SKM-1 (cell line): ENCODE results near the gene ATP1B1.

Experiments used
- DNase-seq: peaks from one replicate; lab custom pipeline; 2025; ENCODE audit not compliant: unreplicated experiment; lab: John Stamatoyannopoulos, UW

Gene ATP1B1

DNA sequence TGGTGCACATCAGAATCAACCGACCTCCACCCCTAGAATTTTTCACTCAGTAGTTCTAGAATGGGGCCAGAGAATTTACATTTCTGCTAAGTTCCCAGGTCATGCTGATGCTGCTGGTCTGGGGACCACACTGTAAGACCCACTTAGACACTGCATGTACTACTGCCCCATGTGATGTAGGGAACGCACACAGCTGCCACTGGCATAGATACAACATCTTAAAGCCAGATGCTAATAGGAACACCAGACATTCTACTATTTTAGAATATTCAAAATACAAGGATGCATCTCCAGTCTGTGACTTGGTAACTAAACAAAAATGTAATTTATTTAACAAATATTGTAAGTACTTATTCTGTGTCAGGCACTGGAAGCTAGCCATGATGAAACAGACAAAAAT, 14.1 kb upstream of the ATP1B1 start:
- no peak for DNase-seq

DNA sequence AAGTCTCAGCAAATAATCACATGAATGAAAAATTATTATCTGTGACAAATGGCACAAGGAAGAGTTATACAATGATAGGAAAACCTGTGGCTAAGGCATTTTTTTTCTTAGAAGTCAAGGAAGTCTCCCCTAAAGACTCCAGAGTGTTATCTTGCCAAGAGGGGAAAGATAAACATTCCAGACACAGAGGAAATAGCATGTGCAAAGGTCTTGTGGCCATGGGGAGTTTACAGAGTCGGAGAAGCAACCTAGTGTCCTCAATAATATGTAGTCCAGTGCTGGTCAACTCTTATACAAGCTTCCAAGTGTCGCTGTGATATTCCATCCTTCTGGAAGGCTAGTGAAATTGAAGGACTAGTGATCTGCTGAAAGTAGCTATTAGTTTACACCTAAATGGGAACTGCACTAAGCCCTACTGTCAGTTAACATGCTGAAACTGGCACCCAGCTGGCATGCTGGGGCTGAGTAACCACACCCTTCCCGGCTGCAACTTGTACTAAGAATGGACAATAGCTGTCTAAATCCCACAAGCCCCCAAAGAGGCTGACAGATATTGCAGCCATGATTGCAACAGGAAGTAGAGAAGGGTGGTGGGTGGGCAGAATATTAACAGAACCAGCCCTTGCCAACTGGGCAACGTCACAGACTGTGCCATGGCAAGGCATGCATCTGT, 11.5 kb upstream of the ATP1B1 start:
- DNase-seq, result no peak

DNA sequence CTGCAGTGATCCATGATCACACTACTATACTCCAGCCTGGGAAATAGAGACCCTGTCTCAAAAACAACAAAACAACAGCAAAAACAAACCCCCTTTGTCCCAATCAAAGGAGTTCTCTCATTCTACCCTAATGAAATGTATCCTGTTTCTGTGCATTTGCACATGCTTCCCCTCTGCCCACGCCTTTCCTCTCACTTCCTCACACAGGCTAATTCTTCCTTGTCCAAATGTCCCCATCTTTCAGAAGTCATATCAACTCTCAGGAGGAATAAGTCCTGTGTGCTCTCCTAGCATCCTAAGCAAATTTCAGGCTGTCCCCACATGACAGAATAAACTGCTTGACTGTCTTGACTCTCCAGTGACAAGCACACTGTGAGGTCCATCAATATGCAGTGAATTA, 8.1 kb upstream of the ATP1B1 start:
- DNase-seq, result no peak

DNA sequence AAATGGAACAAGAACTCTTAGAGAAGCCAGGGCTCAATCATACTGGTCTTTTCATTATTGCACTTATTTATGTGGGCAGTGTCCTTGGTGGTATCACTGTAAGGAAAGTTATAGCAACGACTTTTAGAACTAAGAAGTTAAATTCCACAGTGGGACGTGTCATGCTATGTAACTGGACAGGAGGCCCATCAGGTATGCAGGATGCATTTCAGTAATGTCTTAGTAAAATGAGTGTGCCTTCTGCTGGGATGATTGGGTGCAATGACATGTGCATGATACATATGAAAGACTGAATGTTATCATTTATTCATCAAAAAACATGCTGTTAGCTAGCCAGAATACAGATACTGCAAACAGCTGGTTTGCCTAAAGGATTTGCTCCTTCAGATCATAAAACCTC, 6.9 kb upstream of the ATP1B1 start:
- DNase-seq, result no peak

DNA sequence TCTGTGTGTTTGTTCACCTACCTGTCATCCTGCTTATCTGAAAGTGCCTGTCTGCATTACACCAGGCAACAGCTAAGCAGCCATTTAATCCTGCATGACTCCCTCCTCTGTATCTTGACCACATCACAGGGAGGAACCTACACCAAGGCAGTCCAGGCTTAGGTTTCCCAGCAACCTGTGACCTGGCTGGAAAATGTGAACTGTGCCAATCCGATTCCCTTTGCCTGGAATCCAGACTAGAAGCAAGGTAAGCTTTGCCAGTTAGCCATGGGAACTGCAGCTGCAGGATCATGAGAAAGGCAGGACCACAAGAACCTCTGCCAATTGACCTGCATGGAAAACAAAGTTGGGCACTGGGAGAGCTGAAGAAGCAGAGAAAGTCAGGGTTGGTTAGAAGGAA, 6.3 kb upstream of the ATP1B1 start:
- DNase-seq, result no peak

DNA sequence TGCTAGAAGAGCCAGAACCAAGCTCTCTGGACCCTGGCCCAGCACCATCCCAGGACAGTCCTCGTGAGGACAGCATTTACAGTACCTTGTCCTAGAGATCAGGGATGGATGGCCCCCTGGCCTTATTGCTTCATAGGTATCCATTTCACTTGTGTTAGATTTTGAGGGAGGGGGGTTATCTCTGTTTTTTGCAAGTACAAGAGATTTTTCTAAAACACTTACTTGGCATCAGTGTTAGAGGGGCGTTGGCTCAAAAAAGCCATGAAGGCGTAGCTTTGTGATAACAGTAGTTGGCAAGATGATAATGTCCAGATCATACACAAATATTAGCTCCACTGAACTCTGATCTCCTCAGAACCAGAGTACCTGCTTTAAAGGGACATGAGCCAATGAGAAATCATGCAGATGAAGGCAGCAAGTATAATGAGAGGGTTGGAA, 5.8 kb upstream of the ATP1B1 start:
- no peak for DNase-seq

DNA sequence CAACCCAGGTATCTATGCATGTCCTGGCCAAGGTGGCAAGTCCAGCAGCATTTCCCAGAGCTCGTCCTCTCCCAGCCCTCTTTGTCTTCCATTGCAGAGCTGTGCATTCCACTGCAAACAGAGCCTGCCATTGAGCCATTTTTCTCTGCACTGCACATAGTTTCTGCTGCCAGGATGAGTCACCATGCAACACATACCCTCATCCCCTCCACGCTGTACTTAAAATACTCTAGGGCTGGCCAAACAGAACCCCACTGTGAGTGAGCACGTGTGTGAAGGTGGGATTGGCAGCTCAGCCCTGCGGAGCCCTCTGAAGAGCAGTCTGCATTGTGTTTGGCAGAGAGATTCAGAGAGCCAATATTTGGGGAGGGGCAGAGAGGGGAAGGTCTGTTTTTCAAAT, 3.9 kb upstream of the ATP1B1 start:
- DNase-seq, result no peak

DNA sequence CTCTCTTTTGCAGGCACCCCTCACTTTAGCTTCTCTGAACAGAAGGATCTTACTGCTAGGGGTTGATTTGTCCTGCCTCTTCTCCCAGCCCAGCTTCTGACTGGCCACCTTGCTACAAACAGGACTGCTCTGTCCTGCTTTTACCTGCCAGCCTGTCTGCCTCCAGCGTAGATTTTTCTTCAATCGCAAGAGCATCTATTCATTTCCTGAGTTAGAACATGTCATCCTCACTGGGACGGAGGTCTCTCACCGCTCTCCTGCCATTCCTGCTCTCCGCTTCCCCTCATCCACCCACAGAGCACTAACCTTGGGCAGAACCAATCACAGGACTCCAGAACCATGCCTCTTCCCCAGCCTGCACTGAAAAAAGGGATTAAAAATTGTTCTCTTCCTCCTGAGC, 3.5 kb upstream of the ATP1B1 start:
- DNase-seq, result no peak

DNA sequence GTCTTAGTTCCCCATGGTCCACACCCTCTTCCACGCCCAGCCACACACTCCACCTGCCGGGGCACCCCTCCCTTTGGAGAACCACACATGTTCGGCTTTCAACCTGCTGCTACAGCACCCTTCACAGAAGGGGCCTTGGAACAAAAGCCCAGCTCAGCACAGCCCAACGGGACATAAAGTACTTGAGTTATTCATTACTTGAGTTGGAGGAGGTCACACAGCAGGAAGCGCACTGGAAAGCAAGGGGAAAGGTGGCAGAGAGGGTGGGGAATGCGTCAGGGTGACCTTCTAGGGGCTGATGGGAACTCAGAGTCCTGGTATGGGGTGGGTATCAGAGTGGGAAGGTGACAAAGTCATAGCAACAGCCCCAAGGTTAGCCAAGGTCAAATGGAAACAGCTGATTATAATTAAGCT, 3.0 kb upstream of the ATP1B1 start:
- no peak for DNase-seq

DNA sequence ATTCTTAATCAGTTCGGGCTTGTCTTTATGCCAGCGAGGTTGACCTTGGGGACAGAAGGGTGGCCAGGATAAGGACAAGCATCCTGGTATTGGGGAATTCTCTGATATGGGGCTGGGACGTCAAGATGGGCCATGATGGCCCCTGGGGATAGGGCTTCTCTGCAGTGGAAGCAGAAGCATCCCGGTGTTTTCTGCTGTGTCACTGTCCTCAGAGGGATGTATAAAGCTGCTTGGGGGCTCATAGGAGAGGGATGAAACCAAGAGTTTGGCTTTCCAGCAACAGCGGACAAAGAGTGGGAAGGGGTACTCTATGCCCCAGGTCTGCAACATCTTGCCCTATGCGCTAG, 1.4 kb upstream of the ATP1B1 start:
- DNase-seq, result no peak

DNA sequence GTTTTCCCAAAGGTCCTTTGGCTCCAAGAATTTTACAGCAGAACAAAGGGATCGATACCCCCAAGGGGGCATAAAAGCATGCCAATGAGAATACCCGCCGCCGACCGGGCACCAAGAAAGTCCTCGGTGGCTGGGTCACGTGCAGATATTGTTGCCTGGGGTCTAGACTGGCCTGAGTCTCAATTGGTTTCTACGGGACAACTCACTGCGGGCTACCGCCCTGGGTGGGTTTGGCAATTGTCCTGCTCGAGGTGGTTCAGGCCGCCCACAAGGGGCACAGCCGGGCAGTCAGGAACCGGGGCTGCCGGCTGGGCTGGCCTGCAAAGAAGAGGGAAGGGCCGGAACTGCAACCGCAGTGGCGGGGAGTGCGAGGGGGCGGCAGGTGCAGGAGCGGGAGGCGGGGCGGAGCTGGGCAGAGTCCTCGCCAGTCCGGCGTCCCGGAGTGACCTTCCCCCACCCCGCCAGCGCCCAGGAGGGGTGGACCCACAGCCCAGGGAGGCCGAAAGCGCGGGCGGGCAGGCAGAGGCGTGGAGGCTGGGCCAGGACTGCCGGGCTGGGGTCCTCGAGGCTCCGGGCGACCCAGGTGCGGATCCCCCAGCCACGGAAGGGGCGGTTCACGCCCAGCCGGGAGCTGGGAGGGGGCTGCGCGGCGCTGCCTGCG, 926 bp upstream of the ATP1B1 start:
- DNase-seq, result no peak

DNA sequence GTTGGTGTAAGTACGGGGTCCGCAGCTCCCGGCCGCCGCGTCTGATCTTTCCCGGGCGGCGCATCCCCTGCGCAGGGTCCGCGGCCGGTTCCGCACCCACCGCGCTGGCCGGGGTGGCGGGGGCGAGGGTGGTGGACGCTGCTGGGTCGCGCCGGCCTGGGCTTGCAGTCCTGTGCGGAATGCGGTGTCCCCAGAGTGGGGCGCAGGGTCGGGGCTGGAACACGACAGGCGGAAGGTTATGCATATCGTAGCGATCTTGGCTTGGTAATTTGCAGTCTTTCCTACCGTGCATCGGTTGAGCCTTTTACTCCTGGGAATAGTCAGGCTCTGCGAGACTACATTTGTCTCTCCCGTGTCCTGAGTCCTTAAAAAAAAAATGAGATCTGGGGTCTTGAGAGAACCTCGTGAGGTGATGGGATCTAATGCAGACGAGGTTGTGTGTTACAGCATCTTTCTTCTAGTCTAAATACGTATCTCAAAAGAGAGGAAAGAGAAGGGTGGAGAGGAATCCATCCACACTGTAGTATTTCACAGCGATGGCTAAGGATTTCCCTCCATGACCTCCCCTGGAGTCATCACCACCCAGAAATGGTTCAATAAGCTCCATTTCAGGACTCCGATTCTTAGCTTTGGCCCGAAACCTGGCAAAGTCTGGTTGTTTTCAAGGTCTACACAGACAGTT, 572 bp downstream of the ATP1B1 start:
- no peak for DNase-seq

DNA sequence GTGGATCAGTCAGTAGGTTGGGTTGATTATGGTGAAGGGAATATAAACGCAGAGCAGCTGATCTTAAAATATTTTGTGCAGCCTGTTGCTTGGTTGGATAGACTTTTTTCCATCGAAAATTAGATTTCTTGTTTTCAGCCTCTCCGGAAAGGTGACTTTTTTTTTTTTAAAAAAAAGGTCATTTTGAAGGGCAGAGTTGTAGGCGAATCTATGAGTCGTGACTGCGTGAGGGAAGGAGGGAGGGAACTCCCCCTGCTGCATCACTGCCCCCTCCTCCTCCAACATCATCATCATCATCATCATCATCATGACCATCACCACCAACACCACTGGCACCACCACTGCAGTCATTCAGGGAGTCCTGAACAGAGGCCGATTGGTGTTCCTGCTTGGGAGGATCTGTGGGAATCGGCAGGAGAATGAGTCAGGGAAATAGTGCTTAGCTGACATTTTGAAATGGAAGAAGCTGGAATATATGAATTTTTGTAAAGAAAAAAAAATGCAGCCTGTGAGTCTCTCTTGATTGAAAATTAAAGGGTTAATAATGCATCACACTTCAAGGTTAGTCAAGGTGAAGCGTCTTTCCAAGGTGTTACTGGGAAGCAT, 1.2 kb downstream of the ATP1B1 start:
- no peak for DNase-seq

DNA sequence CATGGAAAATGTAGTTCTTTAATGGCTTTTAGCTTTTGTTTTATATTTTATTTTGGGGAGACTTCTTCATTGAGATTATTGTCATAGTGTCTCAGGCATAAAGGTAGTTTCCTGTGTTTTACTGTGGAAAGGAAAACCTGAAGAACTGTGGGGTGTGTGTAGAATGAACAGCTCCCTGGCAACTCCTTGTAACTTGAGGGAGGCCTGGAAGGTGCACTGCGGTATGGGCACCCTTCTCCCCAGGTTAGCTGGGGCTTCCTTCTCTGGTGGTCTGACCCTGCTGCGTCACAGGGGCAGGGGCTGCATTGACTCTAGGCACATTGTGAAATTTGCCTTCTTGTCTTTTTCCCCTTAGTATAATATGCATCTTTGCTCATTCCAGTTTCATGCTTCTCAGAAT, 1.7 kb downstream of the ATP1B1 start:
- DNase-seq, result no peak

DNA sequence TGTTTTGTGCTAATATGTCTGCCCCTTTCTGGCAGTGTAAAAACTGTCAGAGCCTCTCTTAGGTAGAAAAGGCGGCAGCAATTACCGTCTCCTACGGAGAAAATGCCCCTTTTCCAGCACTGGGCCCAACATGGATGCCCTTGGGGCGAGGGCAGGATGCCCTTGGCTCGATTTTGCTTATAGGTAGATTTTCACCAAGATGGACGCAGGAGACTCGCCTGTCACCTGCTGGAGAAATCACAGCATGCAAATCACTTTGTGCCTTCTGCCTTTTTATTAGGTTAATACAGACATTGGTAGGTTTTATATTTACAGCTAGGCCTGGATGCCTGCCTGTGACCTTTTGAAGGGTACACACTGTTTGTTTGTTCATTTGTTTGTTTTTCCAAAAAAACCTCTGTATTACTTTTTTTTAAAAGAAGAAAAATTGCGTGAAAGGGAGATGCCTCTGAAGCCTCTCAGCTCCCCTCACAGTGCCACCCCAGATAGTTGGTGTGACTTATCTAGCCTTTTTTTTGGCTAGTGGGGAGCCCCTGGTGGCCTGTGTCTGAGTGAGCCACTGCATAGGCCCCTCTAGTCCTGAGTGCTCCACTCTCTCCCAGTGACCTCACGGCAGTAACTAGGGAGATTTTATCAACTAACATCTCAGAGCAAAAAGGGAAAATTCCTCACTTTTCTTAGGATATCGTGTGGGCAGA, 2.5 kb downstream of the ATP1B1 start:
- DNase-seq, result no peak

DNA sequence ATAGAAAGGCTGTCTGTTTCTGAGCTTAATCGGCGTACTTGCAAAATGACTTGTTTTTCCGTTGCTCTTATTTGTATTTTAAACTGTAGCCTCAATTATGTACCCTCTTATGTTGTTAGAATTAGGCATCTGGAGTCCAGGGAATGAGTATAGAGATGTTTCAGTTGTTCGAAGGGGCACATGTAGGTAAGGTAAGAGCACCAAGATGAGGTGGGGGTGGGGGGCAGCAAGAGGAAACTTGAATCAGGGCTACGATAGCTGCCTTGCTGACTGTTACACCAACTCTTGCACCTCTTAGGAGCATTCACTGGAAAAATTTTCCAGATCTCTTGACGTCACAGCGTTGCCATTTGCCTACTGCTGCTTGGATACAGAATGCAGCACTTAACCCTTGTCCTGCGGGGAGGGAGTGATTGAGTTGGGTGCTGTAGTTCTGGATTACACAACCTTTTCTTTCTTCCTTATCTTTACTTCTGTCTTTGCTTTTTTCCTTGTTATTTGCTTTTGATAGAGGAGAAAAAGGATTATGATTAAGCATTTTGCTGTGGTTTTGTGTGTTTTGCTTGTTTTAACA, 3.2 kb downstream of the ATP1B1 start:
- no peak for DNase-seq

DNA sequence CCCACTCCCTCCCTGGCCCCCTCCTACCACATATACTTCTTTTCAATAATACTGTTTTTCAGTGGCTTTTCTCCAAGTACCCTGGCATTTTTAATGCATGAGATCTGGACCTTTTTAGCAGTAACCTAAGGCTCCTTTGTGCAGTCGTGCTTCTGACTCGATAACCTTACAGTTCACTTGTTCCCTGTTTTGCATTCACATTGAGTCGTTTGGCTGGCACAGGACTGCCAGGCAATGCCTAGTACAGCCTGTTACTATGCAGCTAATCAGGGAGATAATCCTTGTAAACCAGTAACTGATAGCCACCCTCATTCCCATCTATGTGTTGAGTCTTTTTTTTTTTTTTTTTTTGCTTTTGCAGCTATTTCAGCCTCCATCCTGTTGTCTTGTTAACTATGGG, 3.7 kb downstream of the ATP1B1 start:
- DNase-seq, result no peak

DNA sequence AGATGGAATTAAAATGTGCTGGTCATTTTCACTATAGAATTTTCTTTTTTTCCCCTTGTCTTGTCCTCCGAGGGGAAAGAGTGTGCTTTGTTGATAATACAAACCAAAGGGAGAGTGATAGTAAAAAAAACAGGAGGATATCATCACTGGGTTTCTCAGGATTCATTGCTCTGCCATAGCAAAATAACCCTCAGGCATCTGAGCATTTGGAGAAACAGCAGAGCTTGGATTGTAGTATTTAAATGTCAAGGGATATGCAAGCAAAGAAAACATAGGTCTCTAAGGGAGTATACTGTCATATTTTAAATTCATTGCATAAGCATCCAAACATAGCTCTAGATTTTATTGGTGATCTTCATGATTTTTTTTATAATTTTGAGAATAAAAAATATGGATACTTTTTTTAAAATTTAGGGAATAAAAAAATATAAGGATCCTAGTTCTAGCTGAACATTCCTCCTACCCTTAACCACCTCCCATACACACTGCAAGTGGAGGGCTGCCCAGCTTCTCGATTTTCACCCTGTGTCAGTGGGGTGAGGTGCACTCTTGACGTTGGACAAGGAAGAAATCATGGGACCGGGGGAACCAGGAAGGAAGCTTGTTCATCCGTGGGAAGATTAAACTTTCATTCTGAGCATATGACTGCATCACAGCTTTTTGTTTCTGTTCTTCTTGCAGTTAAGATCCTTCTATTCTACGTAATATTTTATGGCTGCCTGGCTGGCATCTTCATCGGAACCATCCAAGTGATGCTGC, 4.4 kb downstream of the ATP1B1 start:
- no peak for DNase-seq

DNA sequence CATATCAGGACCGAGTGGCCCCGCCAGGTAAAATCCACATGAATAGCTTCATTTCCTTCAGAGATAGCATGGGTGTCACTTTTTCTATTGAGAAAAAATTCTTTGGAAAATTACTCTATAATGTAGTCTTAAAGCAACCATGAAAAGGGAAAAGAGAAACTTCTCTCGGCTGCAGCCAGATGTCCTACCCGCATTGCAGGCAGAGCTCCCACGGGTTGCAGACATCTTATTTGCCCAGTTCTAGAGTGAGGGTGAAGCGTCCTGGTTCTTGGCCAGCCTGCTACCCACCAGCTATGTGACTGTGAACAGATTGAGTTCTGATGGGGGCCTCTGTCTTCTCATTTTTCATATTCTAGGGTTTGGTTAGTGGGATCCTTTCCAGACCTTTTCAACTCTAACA, 5.0 kb downstream of the ATP1B1 start:
- no peak for DNase-seq

DNA sequence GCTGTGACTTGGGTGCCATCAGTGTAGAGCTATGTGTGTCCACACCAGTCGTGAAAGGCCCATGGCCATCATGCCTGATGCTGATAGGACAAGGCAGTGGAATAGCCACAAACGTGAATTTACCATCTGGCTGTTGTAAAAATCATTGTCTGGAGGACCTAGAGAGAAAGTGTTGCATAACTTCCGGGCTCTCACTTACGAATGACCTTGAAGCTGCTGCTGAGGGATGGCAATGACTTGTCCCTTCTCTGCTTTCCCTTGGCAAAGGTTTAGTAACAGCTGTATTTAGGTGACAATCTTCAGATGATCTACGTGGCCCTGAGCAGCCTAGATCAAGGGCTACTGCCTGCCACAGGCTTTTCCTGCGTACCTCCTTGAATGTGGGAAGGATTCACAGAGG, 5.8 kb downstream of the ATP1B1 start:
- no peak for DNase-seq
